Lung (tissue), 12 donors: Measurements from ENCODE around the gene DPH2. TPM values are rescaled to one million over a fixed set of nuclear protein-coding genes. Genes with fewer than 3 reads are reported as not detected.

Experiments used
- ATAC-seq: fragments of 200-7000 bp; cut with Tn5 transposase; one replicate; pipeline ENCODE4 v1.9.1; 2020; ENCODE audit warnings: moderate number of reproducible peaks; ENCODE audit not compliant: insufficient read depth, low FRiP score
- DNase-seq, 3 donors: peaks; one replicate each; pipeline ENCODE4 v3.0.0-alpha.2; 2013 to 2017
- H3K27ac ChIP-seq, 2 donors: one replicate each; pipeline ENCODE4 v1.5.1; 2013; ENCODE audit warnings: mild to moderate bottlenecking in 2 of 2, moderate library complexity in 2 of 2, control low read depth in 1 of 2, inconsistent platforms in 1 of 2, low read depth in 1 of 2, low read length in 1 of 2
- H3K27me3 ChIP-seq, 3 donors: one replicate each; pipeline ENCODE4 v1.5.1; 2013; ENCODE audit warnings: low read length in 2 of 3; ENCODE audit not compliant: control insufficient read depth in 3 of 3, insufficient read depth in 3 of 3
- H3K36me3 ChIP-seq, 4 donors: one replicate each; pipeline ENCODE4 v1.5.1; 2013; ENCODE audit warnings: low read length in 4 of 4, mild to moderate bottlenecking in 1 of 4, moderate library complexity in 1 of 4; ENCODE audit not compliant: control insufficient read depth in 4 of 4, insufficient read depth in 4 of 4
- H3K4me1 ChIP-seq, 5 donors: one replicate each; pipeline ENCODE4 v1.5.1; 2013; ENCODE audit warnings: low read length in 5 of 5, mild to moderate bottlenecking in 2 of 5, moderate library complexity in 1 of 5; ENCODE audit not compliant: control insufficient read depth in 5 of 5, insufficient read depth in 5 of 5
- H3K4me3 ChIP-seq: one replicate; pipeline ENCODE4 v1.5.1; 2013; ENCODE audit warnings: mild to moderate bottlenecking, control low read depth, moderate library complexity
- H3K9ac ChIP-seq, 2 donors: one replicate each; pipeline ENCODE4 v1.5.1; 2013; ENCODE audit warnings: low read length in 2 of 2, control low read depth in 1 of 2; ENCODE audit not compliant: insufficient read depth in 1 of 2
- H3K9me3 ChIP-seq, 4 donors: one replicate each; pipeline ENCODE4 v1.5.1; 2013; ENCODE audit warnings: low read length in 3 of 4, mild to moderate bottlenecking in 1 of 4, moderate library complexity in 1 of 4; ENCODE audit not compliant: control insufficient read depth in 4 of 4, insufficient read depth in 3 of 4
- WGBS, 2 donors: extraction: QIAGEN DNeasy Blood & Tissue Kit; methylation state at CpG; one replicate each; pipeline ENCODE4 v1.1.7; 2013; 5-methylcytosine and 5-hydroxymethylcytosine counted together
- polyA plus RNA-seq, 2 donors: library from polyadenylated mRNA; stranded (reverse); fragments of 200-250 nt; gene quantifications; one replicate each; pipeline ENCODE4 v1.2.1, GENCODE V29; 2013
- total RNA-seq, 2 donors: library from RNA; depleted of rRNA in 1 of 2; stranded (reverse); fragments of >200 nt in 1 of 2; gene quantifications; one replicate each; pipeline ENCODE4 v1.2.1, GENCODE V29; 2014 to 2021
- TF ChIP-seq, protein P1 (sequence below): IDR thresholded peaks from 2 replicates; pipeline ENCODE4 v1.5.1; 2012; ENCODE audit warnings: mild to moderate bottlenecking; ENCODE audit errors: control extremely low read depth, extremely low read depth
- donor health status: control.
- donor health status: control.
- donor health status: Bipolar disorder and iron deficiency.
- donor health status: healthy.
- donor health status: DM: yes; HTN: yes; CAD: no.

Gene DPH2
- total and polyA plus RNA-seq, 4 donors, result 11.6 to 28.5 (median 21.3) TPM

- Histone ChIP-seq H3K9ac (no peak overlapping the region), H3K9me3 (no peaks in the 10 kb centered on the region), H3K27me3 (no peaks in the 10 kb centered on the region), H3K4me1 (peaks cover 0 to 1% (median 0%) of the 10 kb centered on the region in 5 donors), H3K4me3 (no peak overlapping the region), H3K27ac (no peak overlapping the region), H3K36me3 (peaks cover 3 to 29% (median 6%) of the 10 kb centered on the region in 4 donors)
- TF ChIP-seq, protein P1, sequence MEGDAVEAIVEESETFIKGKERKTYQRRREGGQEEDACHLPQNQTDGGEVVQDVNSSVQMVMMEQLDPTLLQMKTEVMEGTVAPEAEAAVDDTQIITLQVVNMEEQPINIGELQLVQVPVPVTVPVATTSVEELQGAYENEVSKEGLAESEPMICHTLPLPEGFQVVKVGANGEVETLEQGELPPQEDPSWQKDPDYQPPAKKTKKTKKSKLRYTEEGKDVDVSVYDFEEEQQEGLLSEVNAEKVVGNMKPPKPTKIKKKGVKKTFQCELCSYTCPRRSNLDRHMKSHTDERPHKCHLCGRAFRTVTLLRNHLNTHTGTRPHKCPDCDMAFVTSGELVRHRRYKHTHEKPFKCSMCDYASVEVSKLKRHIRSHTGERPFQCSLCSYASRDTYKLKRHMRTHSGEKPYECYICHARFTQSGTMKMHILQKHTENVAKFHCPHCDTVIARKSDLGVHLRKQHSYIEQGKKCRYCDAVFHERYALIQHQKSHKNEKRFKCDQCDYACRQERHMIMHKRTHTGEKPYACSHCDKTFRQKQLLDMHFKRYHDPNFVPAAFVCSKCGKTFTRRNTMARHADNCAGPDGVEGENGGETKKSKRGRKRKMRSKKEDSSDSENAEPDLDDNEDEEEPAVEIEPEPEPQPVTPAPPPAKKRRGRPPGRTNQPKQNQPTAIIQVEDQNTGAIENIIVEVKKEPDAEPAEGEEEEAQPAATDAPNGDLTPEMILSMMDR, result no peak
- ATAC-seq (no peak), DNase-seq (no peak)
- 92% methylated on average over 3 of the region's 3 CpGs for whole genome bisulfite sequencing, 2 donors
These were observed 4.5 kb upstream of the DPH2 start for GRCh38 chr1:43965316-43965715.

DNA sequence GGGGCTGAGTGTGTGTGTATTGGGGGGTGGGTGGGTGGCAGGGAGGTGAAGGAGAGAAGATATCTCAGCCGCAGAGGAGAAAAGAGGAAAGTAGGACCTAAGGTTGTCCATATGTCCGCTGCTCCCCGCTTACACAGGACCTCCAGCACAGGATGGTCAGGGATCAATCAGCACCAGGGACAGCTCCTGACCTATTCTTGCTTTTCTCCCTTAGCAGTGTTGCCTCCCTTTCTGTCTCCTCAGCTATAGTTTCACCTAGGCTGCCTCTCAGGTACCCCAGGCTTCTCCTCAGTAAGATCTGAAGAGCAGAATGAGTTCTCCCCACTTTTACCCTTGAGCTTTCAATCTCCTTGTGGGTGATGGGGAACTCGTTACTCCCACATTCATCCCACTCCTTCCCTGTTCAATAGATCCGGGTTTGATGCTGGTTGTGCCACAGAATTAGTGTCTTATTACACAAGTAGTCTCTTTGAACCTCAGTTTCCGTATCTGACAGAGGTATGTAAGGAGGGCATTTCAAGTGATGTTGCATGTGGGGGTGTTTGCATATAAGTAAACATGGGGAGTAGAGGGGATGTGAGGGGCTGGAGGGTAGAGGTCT lies 1.4 kb upstream of the DPH2 start:
- ATAC-seq, result no peak
- TF ChIP-seq, protein P1, result no peak

GRCh38 chr1:43969416-43969745 lies 429 bp upstream of the DPH2 start:
- H3K9ac ChIP-seq, result no peak overlapping the region
- H3K36me3 ChIP-seq, result peaks cover 4 to 20% (median 5%) of the 10 kb centered on the region in 4 donors
- DNase-seq (no peak), ATAC-seq (no peak)
- WGBS, 2 donors, result 61 to 62% methylated on average over 7 of the region's 7 CpGs
- H3K9me3 ChIP-seq, result no peaks in the 10 kb centered on the region
- no peak overlapping the region for H3K4me3 ChIP-seq
- TF ChIP-seq, protein P1, result peak; percentile 1
- H3K27ac ChIP-seq, result no peak overlapping the region
- peaks cover 0 to 14% (median 0%) of the 10 kb centered on the region in 5 donors for H3K4me1 ChIP-seq
- H3K27me3 ChIP-seq, result no peaks in the 10 kb centered on the region

More for the DNA sequence above, 1.4 kb upstream of the DPH2 start:
- Histone ChIP-seq H3K36me3 (peaks cover 4 to 25% (median 5%) of the 10 kb centered on the region in 4 donors), H3K9me3 (no peaks in the 10 kb centered on the region), H3K4me3 (no peak overlapping the region), H3K4me1 (peaks cover 0 to 8% (median 0%) of the 10 kb centered on the region in 5 donors), H3K9ac (no peak overlapping the region), H3K27ac (no peak overlapping the region), H3K27me3 (no peaks in the 10 kb centered on the region)
- WGBS, 2 donors, result 89 to 90% methylated on average over 6 of the region's 6 CpGs
- DNase-seq, result peak; percentile 37 to 66 (median 45)

DNA sequence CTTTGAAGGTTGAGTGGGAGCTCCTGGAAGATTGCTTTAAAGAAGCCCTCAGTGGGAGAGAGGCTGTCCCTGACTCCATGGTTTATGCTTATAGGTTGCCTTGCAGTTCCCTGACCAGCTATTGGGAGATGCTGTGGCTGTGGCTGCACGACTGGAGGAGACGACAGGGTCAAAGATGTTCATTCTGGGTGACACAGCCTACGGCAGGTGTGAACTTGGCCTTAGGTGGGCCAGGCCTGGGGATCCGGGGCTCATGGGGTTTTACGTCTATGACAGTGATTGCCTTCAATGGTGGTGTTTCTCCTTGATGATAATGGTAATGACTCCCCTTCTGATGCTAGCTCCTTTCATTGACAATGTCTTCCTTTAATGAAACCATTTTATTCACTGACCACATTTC lies 692 bp downstream of the DPH2 start:
- no peak overlapping the region for H3K27ac ChIP-seq

More for the DNA sequence above, 692 bp downstream of the DPH2 start:
- Histone ChIP-seq H3K9me3 (no peaks in the 10 kb centered on the region), H3K9ac (no peak overlapping the region), H3K4me3 (peak overlapping the region; percentile 71), H3K4me1 (peaks cover 0 to 17% (median 0%) of the 10 kb centered on the region in 5 donors), H3K27me3 (no peaks in the 10 kb centered on the region), H3K36me3 (peaks cover under 1 to 19% (median 5%) of the 10 kb centered on the region in 4 donors)
- ATAC-seq, result no peak
- WGBS, 2 donors, result 53 to 71% methylated on average over 5 of the region's 5 CpGs
- TF ChIP-seq, protein P1, result no peak
- DNase-seq, result no peak
